ENCODE results near the gene CTDSP2. TPM values are rescaled to one million over a fixed set of nuclear protein-coding genes. Genes with fewer than 3 reads are reported as not detected.
A peak's percentile ranks its signal among the peaks of the same experiment; 100 is the strongest.

The CTDSP2 gene
- total RNA-seq, 5 donors from 2014 or later (not counting 1 experiment from before 2014, with no cell fraction given) = 132 to 246 (median 234) TPM

- no CpG with 5 or more reads among the region's 5 CpGs for WGBS (ENCODE audit: insufficient coverage)
- Mint-ChIP-seq H3K4me3 (no peak overlapping the region), H3K27me3 (no peaks in the 10 kb centered on the region), H3K9me3 (no peaks in the 10 kb centered on the region), H3K36me3 (peaks cover 11% of the 10 kb centered on the region), H3K4me1 (peaks cover 6 to 8% (median 6%) of the 10 kb centered on the region in 3 donors), H3K27ac (peak overlapping the region in 1 of 2 donors; percentile 16)
- ATAC-seq (replicated peaks in 1 of 4) (no peak), DNase-seq (no peak)
- CTCF ChIA-PET = no interaction called here
- H3K36me3 ChIP-seq (ENCODE audit: control insufficient read depth in 2 of 2, extremely low read depth in 1 of 2, insufficient read depth in 1 of 2, low read length in 1 of 2) = peaks cover 3 to 13% of the 10 kb centered on the region in 2 donors
- POLR2A ChIA-PET = interaction anchor here in 1 of 2 donors (0.6 kb wide), 1 partner anchor 1071 kb away, joined by 6 read pairs; no protein-coding TSS in a partner anchor
- no peak overlapping the region for H3K27ac ChIP-seq (ENCODE audit: low read length)
- H3K9me3 ChIP-seq = no peaks in the 10 kb centered on the region
- no peak overlapping the region for H3K4me3 ChIP-seq (ENCODE audit: control insufficient read depth in 1 of 2, extremely low read depth in 1 of 2, low read length in 1 of 2)
- no peaks in the 10 kb centered on the region for H3K27me3 ChIP-seq (replicated peaks in 1 of 2; ENCODE audit: control insufficient read depth in 2 of 2, extremely low read depth in 1 of 2, insufficient read depth in 2 of 2, low read length in 1 of 2)
- no peaks in the 10 kb centered on the region for H3K4me1 ChIP-seq (ENCODE audit: control insufficient read depth in 1 of 2, extremely low read depth in 1 of 2, insufficient read depth in 2 of 2, low read length in 2 of 2)
These were observed 29.7 kb downstream of the CTDSP2 start for GRCh38 chr12:57816855-57817151.

- POLR2A ChIA-PET = no interaction called here
- H3K36me3 ChIP-seq (ENCODE audit: control insufficient read depth in 2 of 2, extremely low read depth in 1 of 2, insufficient read depth in 1 of 2, low read length in 1 of 2) = peaks cover 3 to 8% of the 10 kb centered on the region in 2 donors
- Mint-ChIP-seq H3K9me3 (no peaks in the 10 kb centered on the region), H3K27ac (peak overlapping the region in 1 of 2 donors; percentile 16), H3K36me3 (peaks cover 14% of the 10 kb centered on the region), H3K4me3 (no peak overlapping the region), H3K4me1 (peaks cover 6 to 8% (median 6%) of the 10 kb centered on the region in 3 donors), H3K27me3 (no peaks in the 10 kb centered on the region)
- 57% methylated on average over 1 of the region's 3 CpGs for WGBS (ENCODE audit: insufficient coverage)
- H3K4me3 ChIP-seq (ENCODE audit: control insufficient read depth in 1 of 2, extremely low read depth in 1 of 2, low read length in 1 of 2) = no peak overlapping the region
- H3K9me3 ChIP-seq = no peaks in the 10 kb centered on the region
- ATAC-seq (replicated peaks in 1 of 4) (no peak), DNase-seq (no peak)
- H3K4me1 ChIP-seq (ENCODE audit: control insufficient read depth in 1 of 2, extremely low read depth in 1 of 2, insufficient read depth in 2 of 2, low read length in 2 of 2) = no peaks in the 10 kb centered on the region
- CTCF ChIA-PET = no interaction called here
- no peak overlapping the region for H3K27ac ChIP-seq (ENCODE audit: low read length)
- no peaks in the 10 kb centered on the region for H3K27me3 ChIP-seq (replicated peaks in 1 of 2; ENCODE audit: control insufficient read depth in 2 of 2, extremely low read depth in 1 of 2, insufficient read depth in 2 of 2, low read length in 1 of 2)
These were observed 30.3 kb downstream of the CTDSP2 start for GRCh38 chr12:57816001-57816854.

- no peak overlapping the region for H3K4me3 Mint-ChIP-seq
- Histone ChIP-seq H3K36me3 (ENCODE audit: control insufficient read depth in 2 of 2, extremely low read depth in 1 of 2, insufficient read depth in 1 of 2, low read length in 1 of 2) (peaks cover 3 to 11% of the 10 kb centered on the region in 2 donors), H3K27me3 (replicated peaks in 1 of 2; ENCODE audit: control insufficient read depth in 2 of 2, extremely low read depth in 1 of 2, insufficient read depth in 2 of 2, low read length in 1 of 2) (no peaks in the 10 kb centered on the region), H3K27ac (ENCODE audit: low read length) (no peak overlapping the region), H3K9me3 (no peaks in the 10 kb centered on the region), H3K4me1 (ENCODE audit: control insufficient read depth in 1 of 2, extremely low read depth in 1 of 2, insufficient read depth in 2 of 2, low read length in 2 of 2) (no peaks in the 10 kb centered on the region), H3K4me3 (ENCODE audit: control insufficient read depth in 1 of 2, extremely low read depth in 1 of 2, low read length in 1 of 2) (no peak overlapping the region)
- CTCF ChIA-PET = interaction anchor here in 1 of 2 donors (0.6 kb wide), 1 partner anchor 708 kb away, joined by 3 read pairs; no protein-coding TSS in a partner anchor
- H3K36me3 Mint-ChIP-seq = peaks cover 21% of the 10 kb centered on the region
- no peak overlapping the region for H3K27ac Mint-ChIP-seq
- H3K9me3 Mint-ChIP-seq = no peaks in the 10 kb centered on the region
- WGBS (ENCODE audit: insufficient coverage) = 96% methylated on average over 7 of the region's 13 CpGs
- peaks cover 6 to 8% (median 6%) of the 10 kb centered on the region in 3 donors for H3K4me1 Mint-ChIP-seq
- POLR2A ChIA-PET = no interaction called here
- no peaks in the 10 kb centered on the region for H3K27me3 Mint-ChIP-seq
- peak in 2 of 4 experiments; percentile 70 to 74 for ATAC-seq (replicated peaks in 1 of 4)
- no peak for DNase-seq
These were observed 31.1 kb downstream of the CTDSP2 start for GRCh38 chr12:57815177-57816000.

- no peak overlapping the region for H3K27ac ChIP-seq (ENCODE audit: low read length)
- Mint-ChIP-seq H3K27ac (no peak overlapping the region), H3K4me1 (peaks cover 6 to 8% (median 6%) of the 10 kb centered on the region in 3 donors), H3K27me3 (no peaks in the 10 kb centered on the region), H3K36me3 (peaks cover 22% of the 10 kb centered on the region), H3K9me3 (no peaks in the 10 kb centered on the region), H3K4me3 (no peak overlapping the region)
- POLR2A ChIA-PET = no interaction called here
- CTCF ChIA-PET = no interaction called here
- no peak overlapping the region for H3K4me3 ChIP-seq (ENCODE audit: control insufficient read depth in 1 of 2, extremely low read depth in 1 of 2, low read length in 1 of 2)
- peaks cover 3 to 9% of the 10 kb centered on the region in 2 donors for H3K36me3 ChIP-seq (ENCODE audit: control insufficient read depth in 2 of 2, extremely low read depth in 1 of 2, insufficient read depth in 1 of 2, low read length in 1 of 2)
- no peaks in the 10 kb centered on the region for H3K9me3 ChIP-seq
- no peak for ATAC-seq (replicated peaks in 1 of 4)
- H3K27me3 ChIP-seq (replicated peaks in 1 of 2; ENCODE audit: control insufficient read depth in 2 of 2, extremely low read depth in 1 of 2, insufficient read depth in 2 of 2, low read length in 1 of 2) = no peaks in the 10 kb centered on the region
- WGBS (ENCODE audit: insufficient coverage) = 90% methylated on average over 9 of the region's 17 CpGs
- H3K4me1 ChIP-seq (ENCODE audit: control insufficient read depth in 1 of 2, extremely low read depth in 1 of 2, insufficient read depth in 2 of 2, low read length in 2 of 2) = no peaks in the 10 kb centered on the region
- no peak for DNase-seq
These were observed 32.4 kb downstream of the CTDSP2 start for GRCh38 chr12:57813971-57814772.

- Histone ChIP-seq H3K4me1 (ENCODE audit: control insufficient read depth in 1 of 2, extremely low read depth in 1 of 2, insufficient read depth in 2 of 2, low read length in 2 of 2) (no peaks in the 10 kb centered on the region), H3K4me3 (ENCODE audit: control insufficient read depth in 1 of 2, extremely low read depth in 1 of 2, low read length in 1 of 2) (no peak overlapping the region), H3K36me3 (ENCODE audit: control insufficient read depth in 2 of 2, extremely low read depth in 1 of 2, insufficient read depth in 1 of 2, low read length in 1 of 2) (peaks cover 3 to 15% of the 10 kb centered on the region in 2 donors), H3K27me3 (replicated peaks in 1 of 2; ENCODE audit: control insufficient read depth in 2 of 2, extremely low read depth in 1 of 2, insufficient read depth in 2 of 2, low read length in 1 of 2) (no peaks in the 10 kb centered on the region), H3K27ac (ENCODE audit: low read length) (no peak overlapping the region), H3K9me3 (no peaks in the 10 kb centered on the region)
- Mint-ChIP-seq H3K27ac (no peak overlapping the region), H3K4me1 (peaks cover 0 to 6% (median 5%) of the 10 kb centered on the region in 3 donors), H3K36me3 (peaks cover 18% of the 10 kb centered on the region), H3K9me3 (no peaks in the 10 kb centered on the region), H3K4me3 (no peak overlapping the region), H3K27me3 (no peaks in the 10 kb centered on the region)
- 79% methylated on average over 10 of the region's 14 CpGs for WGBS (ENCODE audit: insufficient coverage)
- no peak for ATAC-seq (replicated peaks in 1 of 4)
- ChIA-PET CTCF (interaction anchor here in 1 of 2 donors (0.5 kb wide), 1 partner anchor 33 kb away, joined by 7 read pairs; the partner anchor contains the start of gene CTDSP2), POLR2A (interaction anchor here (0.6 to 0.7 kb wide), 2 partner anchors 20 to 31 kb away, joined by 3 to 13 read pairs; no protein-coding TSS in a partner anchor)
- no peak for DNase-seq
These were observed 33.2 kb downstream of the CTDSP2 start for GRCh38 chr12:57813111-57813970.
